ENCODE measurements around the gene EPHA1. TPM values are rescaled to one million over a fixed set of nuclear protein-coding genes. Genes with fewer than 3 reads are reported as not detected.

The EPHA1 gene
- total and polyA plus RNA-seq, 10 donors = 0.80 to 4.5 (median 2.3) TPM

GRCh38 chr7:143388051-143388450 lies 20.6 kb downstream of the EPHA1 start:
- H3K36me3 ChIP-seq = peaks cover 3 to 86% (median 55%) of the 10 kb centered on the region in 6 donors
- no peak for DNase-seq
- peak overlapping the region in 2 of 8 donors; percentile 99 to 100 for H3K27ac ChIP-seq
- intact Hi-C loops (cut with DNase I; ENCODE audit: low total_unique reads) = no loop called here
- 84 to 91% (median 90%) methylated on average over 9 to 10 of the region's 10 CpGs for WGBS, 5 donors
- no peaks in the 10 kb centered on the region for H3K9me3 ChIP-seq
- no peaks in the 10 kb centered on the region for H3K27me3 ChIP-seq (replicated peaks in 1 of 7)
- TF ChIP-seq POLR2A (IDR thresholded peaks at IDR 0.05) = no peak
- TF ChIP-seq POLR2AphosphoS5 (IDR thresholded peaks at IDR 0.05) = no peak
- no peak for TF ChIP-seq CTCF (IDR thresholded peaks at IDR 0.05 in 8 of 11, conservative IDR thresholded peaks at IDR 0.05 in 3 of 11)
- H3K4me1 ChIP-seq = peaks cover 24 to 100% (median 76%) of the 10 kb centered on the region in 6 donors
- H3K4me3 ChIP-seq = no peak overlapping the region

- WGBS, 5 donors = 88 to 93% (median 90%) methylated on average over 18 to 23 of the region's 23 CpGs
- Histone ChIP-seq H3K36me3 (peaks cover 3 to 86% (median 51%) of the 10 kb centered on the region in 6 donors), H3K27ac (peak overlapping the region in 3 of 8 donors; percentile 99 to 100 (median 100)), H3K9me3 (no peaks in the 10 kb centered on the region), H3K4me3 (peak overlapping the region in 1 of 8 donors; percentile 98), H3K4me1 (peaks cover 24 to 100% (median 78%) of the 10 kb centered on the region in 6 donors), H3K27me3 (replicated peaks in 1 of 7) (no peaks in the 10 kb centered on the region)
- DNase-seq = no peak
- intact Hi-C loops (cut with DNase I; ENCODE audit: low total_unique reads) = no loop called here
- no peak for TF ChIP-seq CTCF (IDR thresholded peaks at IDR 0.05 in 8 of 11, conservative IDR thresholded peaks at IDR 0.05 in 3 of 11)
- TF ChIP-seq POLR2AphosphoS5 (IDR thresholded peaks at IDR 0.05) = peak in 2 of 3 donors; percentile 10 to 74
These were observed 21.3 kb downstream of the EPHA1 start for GRCh38 chr7:143387156-143387975.

GRCh38 chr7:143385891-143386781 lies 22.5 kb downstream of the EPHA1 start:
- Histone ChIP-seq H3K36me3 (peaks cover 3 to 76% (median 41%) of the 10 kb centered on the region in 6 donors), H3K27me3 (replicated peaks in 1 of 7) (no peaks in the 10 kb centered on the region), H3K4me1 (peaks cover 21 to 97% (median 75%) of the 10 kb centered on the region in 6 donors), H3K9me3 (no peaks in the 10 kb centered on the region), H3K27ac (peak overlapping the region in 7 of 8 donors; percentile 9 to 100 (median 62)), H3K4me3 (peak overlapping the region in 5 of 8 donors; percentile 10 to 98 (median 16))
- peak; percentile 88 for DNase-seq
- intact Hi-C loops (cut with DNase I; ENCODE audit: low total_unique reads) = no loop called here
- TF ChIP-seq POLR2AphosphoS5 (IDR thresholded peaks at IDR 0.05) = peak in 2 of 3 donors; percentile 72 to 81
- TF ChIP-seq POLR2A (IDR thresholded peaks at IDR 0.05) = no peak
- WGBS, 5 donors = 15 to 29% (median 21%) methylated on average over 19 of the region's 19 CpGs
